Heart left ventricle (tissue), 11 donors: Measurements from ENCODE around the gene C3AR1. TPM values are rescaled to one million over a fixed set of nuclear protein-coding genes. Genes with fewer than 3 reads are reported as not detected.

Experiments
- polyA plus RNA-seq, 2 donors: library from polyadenylated mRNA; stranded (reverse); fragments of 200-250 nt; gene quantifications; one replicate each; pipeline ENCODE4 v1.2.3, GENCODE V29; 2013
- total RNA-seq, 9 donors: library from RNA; depleted of rRNA in 2 of 9; stranded (reverse); fragments of >200 nt in 2 of 9; fragmentation: NEBNext Ultra II Directional in 3 of 9; extraction: Animal tissue kit (Norgen Biotek cat#: 25700) in 3 of 9; gene quantifications; one replicate each; pipeline versions ENCODE4 v1.1.0 to v1.2.4, GENCODE V29; 2016 to 2023
- donor health status: ischemic (EF 13 %, LVEDD 7.1; RV severe dilation, severe dysfunction).
- donor health status: healthy with polysubstance abuse.
- donor health status: DM: no; HTN: yes; CAD: no.
- donor health status: DM: no; HTN: no; CAD: no.
- donor health status: ischemic (EF 25% LVEDD 5.7; RV mildly dilated, moderate dysfunction).
- donor health status: healthy.
- donor health status: DM: yes; HTN: yes; CAD: no.
- donor health status: PGD.
- donor health status: nonischemic (EF 23%, LVEDD 6.1; RV moderate dilation, normal function).

C3AR1 gene
- total and polyA plus RNA-seq, 11 donors = 1.4 to 49.3 (median 3.7) TPM

Other genes with a start within 250 kb of the C3AR1 start
- 1 to 10 TPM in 1 of 9 donors, under 1 TPM in 2, not detected in 6; 0.35 to 1.0 (median 0.56) TPM for gene SLC2A14, start 193.4 kb downstream of the C3AR1 start, total RNA-seq
- not detected for gene SLC2A14, start 193.4 kb downstream of the C3AR1 start, polyA plus RNA-seq
- gene SLC2A3, start 130.2 kb downstream of the C3AR1 start, total RNA-seq = 10 to 100 TPM in 4 of 9 donors, 1 to 10 TPM in 5; 6.3 to 76.9 (median 9.4) TPM
- 1 to 10 TPM; 4.6 to 4.8 TPM for gene SLC2A3, start 130.2 kb downstream of the C3AR1 start, polyA plus RNA-seq
- gene FOXJ2, start 33.6 kb downstream of the C3AR1 start, total RNA-seq = 10 to 100 TPM; 22.7 to 34.7 (median 24.9) TPM
- 10 to 100 TPM in 1 of 2 donors, 1 to 10 TPM in 1; 9.4 to 20.3 TPM for gene FOXJ2, start 33.6 kb downstream of the C3AR1 start, polyA plus RNA-seq
- gene NECAP1, start 15.9 kb upstream of the C3AR1 start, total RNA-seq = 10 to 100 TPM; 15.2 to 39.9 (median 19.2) TPM
- gene NECAP1, start 15.9 kb upstream of the C3AR1 start, polyA plus RNA-seq = 10 to 100 TPM in 1 of 2 donors, 1 to 10 TPM in 1; 9.6 to 20.1 TPM
- 1 to 10 TPM in 2 of 9 donors, under 1 TPM in 3, not detected in 4; 0.37 to 7.5 (median 0.62) TPM for gene CLEC4A, start 57.3 kb upstream of the C3AR1 start, total RNA-seq
- gene CLEC4A, start 57.3 kb upstream of the C3AR1 start, polyA plus RNA-seq = under 1 TPM; 0.47 to 0.57 TPM
- gene ZNF705A, start 90.7 kb upstream of the C3AR1 start, total RNA-seq = under 1 TPM in 1 of 9 donors, not detected in 8; 0.23 TPM
- not detected for gene ZNF705A, start 90.7 kb upstream of the C3AR1 start, polyA plus RNA-seq
- under 1 TPM in 5 of 9 donors, not detected in 4; 0.09 to 0.20 (median 0.16) TPM for gene FAM90A1, start 161.3 kb upstream of the C3AR1 start, total RNA-seq
- gene FAM90A1, start 161.3 kb upstream of the C3AR1 start, polyA plus RNA-seq = under 1 TPM; 0.03 to 0.19 TPM